Panc1 (cell line): ENCODE data around the gene FILIP1L.

Experiments
- CTCF ChIP-seq: fragments of 450-650 bp; IDR thresholded peaks from 2 replicates; pipeline ENCODE4 v1.5.1; 2017; ENCODE audit warnings: mild to moderate bottlenecking
- POLR2AphosphoS5 ChIP-seq: IDR thresholded peaks from 2 replicates; pipeline ENCODE4 v1.6.1; 2012; ENCODE audit warnings: mild to moderate bottlenecking, low read depth, low read length, moderate library complexity
- TF ChIP-seq, protein P1 (sequence below), 2 experiments: IDR thresholded peaks; 2 replicates each; pipeline ENCODE4 v1.6.1; 2011 to 2012; ENCODE audit warnings: low read depth in 2 of 2, control low read depth in 1 of 2, low read length in 1 of 2, mild to moderate bottlenecking in 1 of 2, moderate library complexity in 1 of 2; ENCODE audit not compliant: insufficient read depth in 1 of 2

- TF ChIP-seq CTCF (no peak), POLR2AphosphoS5 (no peak)
- TF ChIP-seq, protein P1, sequence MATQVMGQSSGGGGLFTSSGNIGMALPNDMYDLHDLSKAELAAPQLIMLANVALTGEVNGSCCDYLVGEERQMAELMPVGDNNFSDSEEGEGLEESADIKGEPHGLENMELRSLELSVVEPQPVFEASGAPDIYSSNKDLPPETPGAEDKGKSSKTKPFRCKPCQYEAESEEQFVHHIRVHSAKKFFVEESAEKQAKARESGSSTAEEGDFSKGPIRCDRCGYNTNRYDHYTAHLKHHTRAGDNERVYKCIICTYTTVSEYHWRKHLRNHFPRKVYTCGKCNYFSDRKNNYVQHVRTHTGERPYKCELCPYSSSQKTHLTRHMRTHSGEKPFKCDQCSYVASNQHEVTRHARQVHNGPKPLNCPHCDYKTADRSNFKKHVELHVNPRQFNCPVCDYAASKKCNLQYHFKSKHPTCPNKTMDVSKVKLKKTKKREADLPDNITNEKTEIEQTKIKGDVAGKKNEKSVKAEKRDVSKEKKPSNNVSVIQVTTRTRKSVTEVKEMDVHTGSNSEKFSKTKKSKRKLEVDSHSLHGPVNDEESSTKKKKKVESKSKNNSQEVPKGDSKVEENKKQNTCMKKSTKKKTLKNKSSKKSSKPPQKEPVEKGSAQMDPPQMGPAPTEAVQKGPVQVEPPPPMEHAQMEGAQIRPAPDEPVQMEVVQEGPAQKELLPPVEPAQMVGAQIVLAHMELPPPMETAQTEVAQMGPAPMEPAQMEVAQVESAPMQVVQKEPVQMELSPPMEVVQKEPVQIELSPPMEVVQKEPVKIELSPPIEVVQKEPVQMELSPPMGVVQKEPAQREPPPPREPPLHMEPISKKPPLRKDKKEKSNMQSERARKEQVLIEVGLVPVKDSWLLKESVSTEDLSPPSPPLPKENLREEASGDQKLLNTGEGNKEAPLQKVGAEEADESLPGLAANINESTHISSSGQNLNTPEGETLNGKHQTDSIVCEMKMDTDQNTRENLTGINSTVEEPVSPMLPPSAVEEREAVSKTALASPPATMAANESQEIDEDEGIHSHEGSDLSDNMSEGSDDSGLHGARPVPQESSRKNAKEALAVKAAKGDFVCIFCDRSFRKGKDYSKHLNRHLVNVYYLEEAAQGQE (IDR thresholded peaks at IDR 0.05; ENCODE audit: insufficient read depth in 1 of 2, low read depth in 2 of 2, low read length in 1 of 2), result no peak
These were observed 250.7 kb downstream of the FILIP1L start for GRCh38 chr3:99863588-99863987.
